Measurements from ENCODE around the gene AKNA.

GRCh38 chr9:114321759-114322158 lies 66.0 kb downstream of the AKNA start:
- TF ChIP-seq CHD2 (IDR thresholded peaks at IDR 0.05; ENCODE audit: low read length, partially characterized antibody) (no peak), CTCF (IDR thresholded peaks at IDR 0.05) (no peak), EP300 (IDR thresholded peaks at IDR 0.05; ENCODE audit: borderline replicate concordance in 1 of 2, low read depth in 1 of 2, low read length in 1 of 2) (peak in 1 of 2 experiments; percentile 13; a peak in 1 of 4 replicates), ZBTB33 (IDR thresholded peaks at IDR 0.05; ENCODE audit: borderline replicate concordance, low read depth) (no peak), RCOR1 (IDR thresholded peaks at IDR 0.05; ENCODE audit: low read length) (no peak), SIN3A (IDR thresholded peaks at IDR 0.05; ENCODE audit: borderline replicate concordance, low read depth, low read length) (no peak), TAF1 (IDR thresholded peaks at IDR 0.05; ENCODE audit: borderline replicate concordance, low read depth, low read length) (no peak)
